IPS-18c (cell line): ENCODE results near the gene GBE1.
"Not testable (repeated sequence)": the region's sequence is repeated elsewhere in the genome, so short reads cannot be mapped to it uniquely, and the experiment has no call there.

Experiments used
- H3K4me3 ChIP-seq: 2 replicates; pipeline ENCODE4 v1.7.0; 2013; ENCODE audit warnings: low read depth, mild to moderate bottlenecking, low read length, moderate library complexity; ENCODE audit not compliant: insufficient read depth
- H3K9me3 ChIP-seq: one replicate; pipeline ENCODE4 v1.6.1; 2013; ENCODE audit warnings: mild to moderate bottlenecking, low read length, moderate library complexity; ENCODE audit not compliant: control insufficient read depth, insufficient read depth

The GBE1 gene

DNA sequence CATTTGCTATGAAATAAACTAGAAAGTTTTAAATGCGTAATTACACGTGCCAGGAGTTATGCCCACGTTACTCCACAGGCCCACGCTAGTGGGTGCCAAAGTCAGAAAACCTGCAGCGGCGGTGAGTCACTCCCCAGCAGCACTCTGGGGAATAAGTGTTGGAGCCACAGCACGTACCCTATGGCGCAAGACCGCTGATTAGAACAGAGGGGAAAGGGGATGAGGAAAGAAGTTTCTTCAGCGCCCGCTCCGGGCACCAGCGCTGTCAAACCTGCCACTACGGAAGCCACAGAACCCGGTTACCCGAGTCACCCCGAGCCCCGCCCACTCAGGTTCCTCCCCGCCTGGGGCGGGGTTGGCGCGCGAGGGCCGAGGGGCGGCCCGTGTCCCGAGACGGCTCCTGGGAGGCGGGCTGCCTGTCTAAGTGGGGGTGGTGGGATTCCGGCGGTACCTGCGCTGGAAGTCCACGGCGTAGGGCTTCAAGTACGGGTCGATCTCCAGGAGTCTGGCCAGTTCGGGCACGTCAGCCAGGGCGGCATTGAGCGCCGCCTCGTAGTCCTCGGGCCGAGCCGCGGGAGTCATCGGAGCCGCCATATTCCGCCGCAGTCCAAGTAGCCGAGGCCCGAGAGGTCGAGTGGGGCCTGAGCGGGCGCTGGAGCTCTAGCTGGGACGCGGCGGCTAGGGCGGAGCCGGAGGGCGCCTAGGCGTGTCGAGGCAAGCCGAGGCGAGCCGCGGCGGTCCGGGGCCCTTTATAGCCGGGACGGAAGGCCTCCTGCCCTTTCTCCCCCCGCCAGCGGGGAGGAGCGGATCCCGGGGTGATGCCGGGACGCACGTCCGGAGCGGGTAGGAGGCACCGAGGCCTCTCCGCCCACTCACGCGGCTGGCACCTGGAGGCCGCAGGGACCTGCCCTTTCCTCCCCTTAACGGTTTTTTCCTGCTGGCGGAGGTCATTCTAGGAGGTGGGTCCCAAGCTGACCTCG is at the start of gene GBE1:
Gene GBE1, minus strand, starts transcription at position 722 of the 980 bp plus-strand sequence. Its CDS starts 128 bp downstream, at position 594.
- Histone ChIP-seq H3K9me3 (no peaks in the 10 kb centered on the region), H3K4me3 (peak within 1 kb of the TSS; percentile 71)

DNA sequence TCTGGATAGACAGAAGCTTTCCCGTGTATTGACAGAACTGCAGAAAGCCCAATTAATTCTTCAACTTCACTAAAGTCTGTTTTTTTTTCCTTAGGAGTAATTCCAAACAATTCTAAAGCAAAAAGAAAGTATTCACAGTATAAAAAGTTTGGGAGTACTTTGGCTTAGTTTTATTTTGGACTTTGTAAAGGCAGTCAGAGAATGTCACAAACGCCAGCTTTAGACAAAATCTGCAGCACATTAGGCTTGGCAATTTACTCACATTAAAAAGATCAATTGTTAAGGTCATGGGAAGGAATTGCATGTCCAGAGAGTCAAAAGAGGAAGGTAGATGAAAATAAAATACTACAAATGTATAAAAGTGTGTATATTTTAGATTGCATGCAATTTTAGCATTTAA is 47.5 kb upstream of the GBE1 start:
- H3K4me3 ChIP-seq, result no peak overlapping the region
- peaks cover 2% of the 10 kb centered on the region for H3K9me3 ChIP-seq

DNA sequence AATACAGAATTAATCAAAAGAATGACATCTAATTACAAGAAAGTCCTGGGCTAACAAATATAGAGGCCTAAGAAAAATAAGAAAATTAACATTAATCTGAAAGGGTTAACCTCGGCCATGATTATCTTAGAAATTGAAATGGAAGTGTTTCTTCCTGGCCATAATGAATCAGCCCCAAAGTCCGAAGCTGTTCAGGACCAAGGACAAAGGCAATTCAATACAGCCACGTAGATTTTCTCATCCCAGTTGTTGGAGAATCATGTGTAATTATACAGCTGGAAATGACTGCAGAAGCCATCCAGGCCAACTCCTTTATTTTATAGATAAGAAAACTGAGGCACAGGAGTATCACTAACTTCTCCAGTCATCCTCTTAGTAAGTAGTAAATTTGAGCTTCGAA is 38.0 kb upstream of the GBE1 start:
- Histone ChIP-seq H3K9me3 (no peaks in the 10 kb centered on the region), H3K4me3 (no peak overlapping the region)

DNA sequence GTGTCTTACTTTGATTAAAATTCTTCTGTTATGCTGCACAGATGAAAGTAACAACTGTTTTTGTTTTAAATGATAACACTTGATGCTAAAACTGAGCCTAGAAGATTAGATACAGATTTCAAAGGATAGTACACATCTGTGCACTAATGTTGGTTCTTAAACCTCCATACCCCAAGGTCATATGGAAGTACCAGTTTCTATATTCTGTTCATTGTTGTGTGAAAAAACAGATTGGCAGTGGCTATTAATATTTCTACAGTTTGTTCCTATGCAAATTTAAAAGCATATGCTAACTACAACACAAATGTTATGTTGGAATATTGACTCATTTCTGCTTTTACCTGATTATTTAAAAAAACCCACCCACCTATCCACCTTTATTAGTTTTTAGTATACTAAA is 32.0 kb upstream of the GBE1 start:
- H3K4me3 ChIP-seq, result no peak overlapping the region
- no peaks in the 10 kb centered on the region for H3K9me3 ChIP-seq

DNA sequence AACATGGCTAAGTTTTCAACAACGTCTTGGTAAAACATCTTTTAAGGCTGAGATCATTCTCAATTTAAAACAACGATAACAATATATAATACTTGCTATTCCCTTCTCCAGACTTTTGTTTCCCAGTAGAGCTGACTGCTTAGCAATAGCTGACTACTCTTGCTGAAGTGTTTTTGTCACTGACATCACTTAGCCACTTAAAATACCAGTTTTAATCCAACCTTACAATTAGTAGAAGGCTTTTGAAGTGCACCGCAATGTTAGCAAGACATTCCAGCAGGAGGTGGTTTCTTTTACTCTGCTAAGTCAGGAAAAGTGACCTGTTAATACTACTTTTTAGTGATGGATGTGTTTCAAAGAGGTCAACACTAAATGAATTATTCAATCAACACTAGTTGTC is 28.7 kb upstream of the GBE1 start:
- Histone ChIP-seq H3K9me3 (no peaks in the 10 kb centered on the region), H3K4me3 (no peak overlapping the region)

DNA sequence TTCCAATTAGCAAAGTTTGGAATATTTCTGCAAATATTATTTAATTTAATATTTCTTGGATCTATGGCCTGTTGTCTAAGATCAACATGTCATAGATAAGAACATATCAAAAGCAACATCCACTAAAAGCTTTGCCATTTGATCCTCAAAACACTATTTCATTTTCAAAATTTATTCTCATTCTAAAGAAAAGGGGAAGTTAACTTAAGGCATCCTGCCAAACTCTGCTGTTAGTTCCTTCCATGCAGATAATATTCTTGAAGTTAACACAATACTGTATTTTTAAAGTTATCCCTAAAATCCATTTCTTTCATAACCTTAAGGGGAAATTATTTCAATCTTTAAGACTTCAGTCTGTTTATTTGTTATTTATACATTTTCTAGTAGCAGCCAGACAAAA is 28.2 kb upstream of the GBE1 start:
- Histone ChIP-seq H3K9me3 (no peaks in the 10 kb centered on the region), H3K4me3 (no peak overlapping the region)

DNA sequence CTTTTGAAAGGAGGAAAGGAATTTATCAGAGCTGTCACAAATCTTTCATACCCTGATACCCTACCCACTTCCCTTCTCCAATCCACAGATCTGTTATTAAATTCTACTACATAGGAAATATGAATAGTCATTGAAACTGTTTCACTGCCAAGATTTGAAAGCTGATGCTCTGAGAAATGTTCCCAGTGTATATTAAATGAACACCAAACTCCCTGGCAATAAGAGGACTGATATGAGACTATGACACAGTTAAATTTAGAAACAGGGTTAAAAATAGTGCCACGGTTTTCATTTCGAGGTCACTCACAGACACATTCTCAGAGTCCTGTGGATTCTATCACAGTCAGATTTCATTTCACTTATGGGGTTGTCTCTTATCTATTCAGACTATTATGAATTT is 27.2 kb upstream of the GBE1 start:
- Histone ChIP-seq H3K9me3 (no peaks in the 10 kb centered on the region), H3K4me3 (no peak overlapping the region)

DNA sequence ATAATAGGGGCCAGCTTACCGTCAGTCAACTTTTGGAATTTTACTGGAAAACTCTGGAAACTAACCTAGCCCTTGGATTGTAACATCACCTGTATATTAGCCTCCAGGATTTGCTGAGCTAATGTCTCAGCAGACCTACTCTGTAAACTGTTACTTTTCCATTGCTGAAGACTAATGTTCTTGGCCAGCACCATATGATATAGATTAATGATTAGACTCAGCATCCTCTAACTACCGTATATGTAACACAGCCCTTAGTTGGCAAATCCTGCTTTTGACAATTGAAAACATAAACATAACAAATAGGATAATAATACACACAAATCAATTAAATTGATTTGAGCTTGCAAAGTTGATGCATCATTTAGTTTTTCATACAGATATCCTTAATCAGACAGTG is 26.6 kb upstream of the GBE1 start:
- Histone ChIP-seq H3K9me3 (no peaks in the 10 kb centered on the region), H3K4me3 (no peak overlapping the region)

DNA sequence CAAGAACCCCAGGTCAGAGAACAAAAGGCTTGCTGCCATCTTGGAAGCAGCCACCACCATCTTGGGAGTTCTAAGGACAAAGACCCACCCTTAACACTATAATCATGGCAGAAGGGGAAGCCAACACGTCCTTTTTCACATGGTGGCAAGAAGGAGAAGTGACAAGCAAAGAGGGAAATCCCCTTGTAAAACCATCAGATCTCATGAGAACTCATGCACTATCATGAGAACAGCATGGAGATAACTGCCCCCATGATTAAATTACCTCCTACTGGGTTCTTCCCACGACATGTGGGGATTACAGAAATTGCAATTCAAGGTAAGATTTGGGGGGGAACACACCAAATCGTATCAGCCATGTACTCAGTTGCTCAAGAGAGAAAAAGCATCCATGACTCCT is 21.1 kb upstream of the GBE1 start:
- Histone ChIP-seq H3K4me3 (no peak overlapping the region), H3K9me3 (peaks cover 3% of the 10 kb centered on the region)

DNA sequence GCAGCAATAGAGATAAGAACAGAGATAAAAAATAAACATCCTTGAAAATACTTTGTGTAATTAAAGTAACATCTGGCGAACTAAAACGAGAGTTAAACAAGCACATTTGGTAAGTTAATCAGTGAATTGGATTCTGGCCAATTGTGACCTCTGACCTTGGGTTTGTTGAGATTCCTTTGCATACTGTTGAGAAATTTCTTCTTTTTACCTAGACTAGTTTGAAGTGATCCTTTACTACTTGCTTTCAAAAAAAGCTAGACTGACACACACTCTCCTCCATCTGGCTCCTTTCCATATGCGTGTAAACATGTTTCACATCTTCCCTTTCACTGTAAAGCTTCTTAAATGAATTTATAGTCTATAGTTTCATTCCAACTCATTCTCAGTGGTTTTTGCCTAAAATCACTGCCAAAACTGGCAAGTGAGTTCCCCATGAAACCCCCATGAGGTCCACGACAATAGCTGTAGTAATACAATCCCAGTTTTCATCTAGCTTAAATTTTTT is 17.3 kb upstream of the GBE1 start:
- Histone ChIP-seq H3K4me3 (no peak overlapping the region), H3K9me3 (peaks cover 3% of the 10 kb centered on the region)

DNA sequence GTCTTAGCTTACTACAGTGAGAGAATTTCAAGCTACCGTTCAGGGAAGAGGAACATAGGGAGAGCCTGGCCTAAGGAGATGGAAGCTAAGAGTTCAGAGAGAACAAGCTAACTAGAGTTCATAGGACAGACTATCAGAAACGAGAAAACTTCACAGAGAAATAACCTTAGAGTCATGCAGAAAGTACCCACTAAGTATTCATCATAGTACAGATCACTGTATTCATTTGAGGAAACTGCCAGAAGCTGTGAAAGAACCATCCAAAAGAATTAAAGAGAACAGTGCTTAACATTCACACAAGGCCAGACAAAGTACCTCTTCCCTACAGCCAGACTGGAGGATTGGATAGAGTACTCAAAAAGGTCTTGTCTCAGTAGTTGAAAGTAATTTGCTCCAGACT is 15.2 kb upstream of the GBE1 start:
- no peak overlapping the region for H3K4me3 ChIP-seq
- H3K9me3 ChIP-seq, result peaks cover 3% of the 10 kb centered on the region

DNA sequence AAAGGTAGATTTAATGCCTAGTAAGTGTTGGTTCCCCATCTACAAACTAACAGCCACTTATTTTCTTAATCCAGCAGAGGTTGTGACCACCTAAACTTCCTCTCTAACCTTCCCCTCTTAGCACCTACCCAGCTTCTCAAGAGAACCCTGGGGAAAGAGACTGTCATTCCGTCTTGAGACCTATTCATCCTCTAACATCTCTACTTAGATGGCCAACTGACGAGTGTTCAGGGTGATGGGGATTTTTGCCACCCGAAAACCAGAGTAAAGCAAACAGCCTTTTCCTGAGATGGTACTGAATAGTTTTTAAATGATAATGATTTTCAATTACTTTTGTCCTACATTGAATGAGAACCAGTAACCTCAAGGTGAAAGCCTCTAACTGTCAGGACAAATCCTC is 9.3 kb upstream of the GBE1 start:
- no peaks in the 10 kb centered on the region for H3K9me3 ChIP-seq
- no peak overlapping the region for H3K4me3 ChIP-seq

DNA sequence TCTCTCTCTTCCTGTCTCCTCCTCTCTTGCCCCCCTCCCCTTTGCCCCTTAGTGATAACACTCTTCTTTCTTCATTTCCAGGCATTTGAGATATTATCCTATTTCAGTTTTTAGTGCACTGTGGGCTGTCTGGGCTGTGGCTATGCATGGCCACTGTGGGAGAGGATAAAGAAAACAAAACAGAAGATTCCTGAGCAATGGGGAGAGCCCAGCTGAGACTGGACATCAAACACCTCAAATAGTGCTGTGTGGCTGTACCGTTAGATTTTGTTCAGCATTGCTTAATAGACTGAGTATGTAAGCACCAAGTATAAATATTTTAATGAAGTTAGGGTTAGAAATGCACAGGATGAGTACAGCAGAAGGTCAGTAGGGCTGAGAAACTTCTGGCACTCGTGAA is 7.9 kb upstream of the GBE1 start:
- Histone ChIP-seq H3K4me3 (no peak overlapping the region), H3K9me3 (no peaks in the 10 kb centered on the region)

DNA sequence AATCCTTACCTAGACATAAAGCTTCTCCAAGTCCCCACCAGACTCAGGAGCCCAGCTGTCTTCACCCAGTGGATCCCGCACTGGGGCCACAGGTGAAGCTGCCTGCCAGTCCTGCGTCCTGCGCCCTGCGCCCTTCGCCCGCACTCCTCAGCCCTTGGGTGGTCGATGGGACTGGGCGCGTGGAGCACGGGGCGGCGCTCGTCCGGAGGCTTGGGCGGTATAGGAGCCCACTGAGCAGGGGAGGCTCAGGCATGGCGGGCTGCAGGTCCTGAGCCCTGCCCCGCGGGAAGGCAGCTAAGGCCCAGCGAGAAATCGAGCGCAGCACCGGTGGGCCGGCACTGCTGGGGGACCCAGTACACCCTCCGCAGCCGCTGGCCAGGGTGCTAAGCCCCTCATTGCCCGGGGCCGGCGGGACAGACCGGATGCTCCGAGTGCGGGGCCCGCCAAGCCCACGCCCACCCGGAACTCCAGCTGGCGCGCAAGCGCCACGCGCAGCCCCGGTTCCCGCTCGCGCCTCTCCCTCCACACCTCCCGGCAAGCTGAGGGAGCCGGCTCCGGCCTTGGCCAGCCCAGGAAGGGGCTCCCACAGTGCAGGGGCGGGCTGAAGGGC is 5.9 kb upstream of the GBE1 start:
- not testable (repeated sequence) for H3K9me3 ChIP-seq, H3K4me3 ChIP-seq

DNA sequence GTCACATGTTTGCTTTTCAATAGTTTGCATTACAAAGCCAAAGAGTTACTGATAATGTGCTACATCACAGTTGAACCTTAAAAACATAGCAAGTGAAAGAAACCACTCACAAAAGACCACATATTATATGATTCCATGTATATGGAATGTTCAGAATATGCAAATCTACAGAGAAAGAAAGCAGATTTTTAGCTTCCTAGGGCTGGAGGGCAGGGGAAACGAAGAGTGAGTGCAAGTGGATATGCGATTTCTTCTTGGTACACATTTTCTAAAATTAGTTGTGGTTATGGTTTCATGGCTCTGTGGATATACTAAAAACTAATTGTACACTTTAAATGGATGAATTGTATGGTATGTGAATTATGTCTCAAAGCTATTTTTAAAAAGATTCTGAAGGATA is 4.0 kb upstream of the GBE1 start:
- no peaks in the 10 kb centered on the region for H3K9me3 ChIP-seq

DNA sequence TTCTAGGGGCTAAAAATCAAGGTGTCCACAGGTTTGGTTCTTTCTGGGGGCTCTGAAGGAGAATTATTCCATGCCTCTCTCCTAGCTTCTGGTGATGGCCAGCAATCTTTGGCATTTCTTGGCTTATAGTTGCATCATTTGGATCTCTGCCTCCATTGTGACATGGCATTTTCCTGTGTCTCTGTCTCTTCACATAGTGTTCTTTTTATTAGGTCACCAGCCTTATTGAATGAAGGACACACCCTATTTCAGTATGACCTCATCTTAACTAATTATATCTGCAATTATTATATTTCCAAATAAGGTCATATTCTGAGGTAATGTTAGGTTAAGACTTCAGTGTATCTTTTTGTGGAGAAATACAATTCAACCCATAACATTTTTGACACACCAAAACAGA is 3.2 kb upstream of the GBE1 start:
- Histone ChIP-seq H3K4me3 (no peak overlapping the region), H3K9me3 (no peaks in the 10 kb centered on the region)

More for the DNA sequence above, 4.0 kb upstream of the GBE1 start:
- no peak overlapping the region for H3K4me3 ChIP-seq

DNA sequence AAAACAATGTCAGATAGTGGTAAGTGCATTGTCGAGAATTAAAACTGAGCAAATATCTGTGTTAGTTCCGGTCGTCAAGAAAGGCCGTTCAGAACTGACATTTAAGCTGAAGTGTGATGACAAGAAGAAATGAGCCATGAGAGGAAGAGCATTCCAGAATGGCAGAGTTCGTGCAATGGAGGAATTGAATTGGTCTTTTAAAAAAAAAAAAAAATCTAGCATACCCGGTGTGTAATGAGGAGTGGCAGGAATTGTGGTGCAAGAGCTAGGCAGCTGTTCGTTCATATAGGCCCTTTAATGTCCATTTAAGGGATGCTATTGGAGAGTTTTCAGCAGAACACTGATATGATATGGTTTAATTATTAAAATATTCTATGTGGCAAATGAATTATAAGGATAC is 2.6 kb upstream of the GBE1 start:
- no peak overlapping the region for H3K4me3 ChIP-seq
- H3K9me3 ChIP-seq, result no peaks in the 10 kb centered on the region

DNA sequence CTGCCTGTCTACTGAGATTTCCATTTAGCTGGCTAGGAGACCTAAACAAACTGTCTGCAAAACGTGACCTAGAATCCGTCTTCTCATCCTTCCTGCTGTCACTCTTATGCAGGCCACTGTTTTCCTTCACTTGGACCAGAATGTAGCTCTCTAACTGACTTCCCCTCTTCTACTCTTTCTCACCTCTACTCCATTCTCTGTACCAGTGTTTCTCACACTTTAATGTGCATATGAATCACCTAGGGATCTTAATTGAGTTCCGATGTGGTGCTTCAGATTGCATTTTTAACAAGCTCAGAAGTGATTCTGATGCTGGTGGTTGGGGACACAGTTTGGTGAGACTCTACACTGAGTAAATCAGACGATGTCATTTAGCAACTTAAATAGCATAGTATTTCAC is 1.6 kb upstream of the GBE1 start:
- H3K4me3 ChIP-seq, result no peak overlapping the region
- H3K9me3 ChIP-seq, result no peaks in the 10 kb centered on the region
